NCI-H345 treated with DMSO at 0.1 percent for 48 hours (cell line): Measurements from ENCODE around the gene POC1B.
A peak's percentile ranks its signal among the peaks of the same experiment; 100 is the strongest.

Experiments used
- DNase-seq: peaks from one replicate; lab custom pipeline; 2025; ENCODE audit not compliant: unreplicated experiment; lab: John Stamatoyannopoulos, UW

POC1B gene

GRCh38 chr12:89539426-89540223, 13.8 kb upstream of the POC1B start:
- DNase-seq: no peak

GRCh38 chr12:89538897-89539296, 13.1 kb upstream of the POC1B start:
- no peak for DNase-seq

- no peak for DNase-seq
These were observed 11.5 kb upstream of the POC1B start for GRCh38 chr12:89537389-89537788.

- DNase-seq: peak; percentile 44
These were observed 3.9 kb upstream of the POC1B start for GRCh38 chr12:89529738-89530137.

- no peak for DNase-seq
These were observed 2.6 kb upstream of the POC1B start for GRCh38 chr12:89528434-89528833.

- DNase-seq: peak; percentile 12
These were observed 483 bp downstream of the POC1B start for GRCh38 chr12:89525305-89525823.

GRCh38 chr12:89524541-89525304, 1.1 kb downstream of the POC1B start, which contains the start of gene GALNT4:
TSS of gene GALNT4 (minus strand) at chr12:89524796. CDS start at chr12:89524549, 247 bp downstream.
- peak; percentile 33 for DNase-seq

GRCh38 chr12:89523843-89524540, 1.9 kb downstream of the POC1B start:
- DNase-seq: no peak

GRCh38 chr12:89523393-89523792, 2.5 kb downstream of the POC1B start:
- DNase-seq: no peak

- DNase-seq: no peak
These were observed 4.3 kb downstream of the POC1B start for GRCh38 chr12:89521364-89522223.

- peak; percentile 1 for DNase-seq
These were observed 8.1 kb downstream of the POC1B start for GRCh38 chr12:89517720-89518119.

GRCh38 chr12:89516633-89517032, 9.2 kb downstream of the POC1B start:
- DNase-seq: no peak

- DNase-seq: no peak
These were observed 11.1 kb downstream of the POC1B start for GRCh38 chr12:89514751-89515150.

- no peak for DNase-seq
These were observed 12.3 kb downstream of the POC1B start for GRCh38 chr12:89513544-89513943.

- DNase-seq: no peak
These were observed 18.6 kb downstream of the POC1B start for GRCh38 chr12:89507015-89507824.

GRCh38 chr12:89506050-89506449, 19.8 kb downstream of the POC1B start:
- DNase-seq: no peak

GRCh38 chr12:89504560-89505346, 21.1 kb downstream of the POC1B start:
- no peak for DNase-seq

GRCh38 chr12:89501793-89502192, 24.1 kb downstream of the POC1B start:
- no peak for DNase-seq

- no peak for DNase-seq
These were observed 26.0 kb downstream of the POC1B start for GRCh38 chr12:89499857-89500256.
